H1 (cell line): ENCODE measurements around the gene ZNF407. TPM values are rescaled to one million over a fixed set of nuclear protein-coding genes. Genes with fewer than 3 reads are reported as not detected.

Experiments
- CTCF ChIA-PET: fragments of 300-600 bp; sonication (Branson Sonifier 250); formaldehyde crosslinking; loops from one replicate; lab custom pipeline; 2021; ENCODE audit not compliant: partially characterized antibody; lab: Charles Lee
- POLR2A ChIA-PET: fragments of 300-600 bp; sonication (Branson Sonifier 250); formaldehyde crosslinking; loops from one replicate; lab custom pipeline; 2021; ENCODE audit warnings: inconsistent platforms; ENCODE audit not compliant: partially characterized antibody; lab: Charles Lee
- DNase-seq, 2 experiments: peaks; one replicate each; pipeline versions ENCODE4 v3.0.0 to v3.0.0-alpha.2; 2010 to 2022; ENCODE audit warnings: low spot score in 2 of 2, low read depth in 1 of 2, mixed read lengths in 1 of 2
- FAIRE-seq: peaks from 2 replicates; lab custom pipeline; 2011; peaks lifted over from hg19 to GRCh38; lab: Jason Lieb, UNC
- H2AFZ ChIP-seq: 2 replicates; pipeline ENCODE4 v1.8.1; 2012; ENCODE audit warnings: low read length, inconsistent platforms
- H2AK5ac ChIP-seq: 2 replicates; pipeline ENCODE4 v1.6.1; 2013; ENCODE audit warnings: low read depth, low read length
- H2BK120ac ChIP-seq: replicated peaks from 2 replicates; pipeline ENCODE3; 2013; ENCODE audit warnings: low read depth, low read length, inconsistent platforms
- H2BK12ac ChIP-seq: 2 replicates; pipeline ENCODE4 v1.6.1; 2013; ENCODE audit warnings: low read depth, low read length
- H2BK15ac ChIP-seq: 2 replicates; pipeline ENCODE4 v1.6.1; 2013; ENCODE audit warnings: low read length
- H2BK20ac ChIP-seq: 2 replicates; pipeline ENCODE4 v1.6.1; 2013; ENCODE audit warnings: low read length
- H2BK5ac ChIP-seq: 2 replicates; pipeline ENCODE4 v1.6.1; 2013; ENCODE audit warnings: low read depth, low read length
- H3K14ac ChIP-seq: 2 replicates; pipeline ENCODE4 v1.6.1; 2013; ENCODE audit warnings: inconsistent platforms; ENCODE audit not compliant: insufficient read length
- H3K18ac ChIP-seq: 2 replicates; pipeline ENCODE4 v1.6.1; 2013; ENCODE audit warnings: low read length; ENCODE audit errors: extremely low read depth
- H3K23ac ChIP-seq: 2 replicates; pipeline ENCODE4 v1.6.1; 2013; ENCODE audit warnings: inconsistent platforms; ENCODE audit not compliant: insufficient read length
- H3K23me2 ChIP-seq: 2 replicates; pipeline ENCODE4 v1.6.1; 2013; ENCODE audit warnings: low read depth, low read length
- H3K27ac ChIP-seq: 2 replicates; pipeline ENCODE4 v1.6.1; 2011; ENCODE audit warnings: low read depth, low read length, inconsistent platforms
- H3K27me3 ChIP-seq, 4 experiments: replicated peaks in 1 of 4; 1 replicate in 1 of 4; 2 replicates in 3 of 4; pipeline versions ENCODE4 v1.6.1 to v1.8.1; 2011 to 2013; ENCODE audit warnings: low read length in 3 of 4, mild to moderate bottlenecking in 3 of 4, inconsistent platforms in 2 of 4, mixed read lengths in 2 of 4, moderate library complexity in 1 of 4; ENCODE audit not compliant: control insufficient read depth in 3 of 4, insufficient read depth in 3 of 4; ENCODE audit errors: extremely low read depth in 1 of 4
- H3K36me3 ChIP-seq, 4 experiments: 2 replicates each; pipeline versions ENCODE4 v1.6.1 to v1.8.1; 2011 to 2013; ENCODE audit warnings: mild to moderate bottlenecking in 4 of 4, low read length in 3 of 4, moderate library complexity in 2 of 4, control low read depth in 1 of 4, inconsistent platforms in 1 of 4; ENCODE audit not compliant: insufficient read depth in 4 of 4, control insufficient read depth in 2 of 4
- H3K4ac ChIP-seq: replicated peaks from 2 replicates; pipeline ENCODE3; 2013; ENCODE audit warnings: low read length, low read depth, mixed read lengths, inconsistent platforms; ENCODE audit not compliant: insufficient read length
- H3K4me1 ChIP-seq, 4 experiments: replicated peaks in 1 of 4; 1 replicate in 1 of 4; 2 replicates in 3 of 4; pipeline versions ENCODE4 v1.6.1 to v1.8.1; 2011 to 2013; ENCODE audit warnings: low read length in 3 of 4, inconsistent platforms in 2 of 4, mixed read lengths in 1 of 4; ENCODE audit not compliant: insufficient read depth in 4 of 4, control insufficient read depth in 3 of 4
- H3K4me2 ChIP-seq, 2 experiments: 2 replicates each; pipeline versions ENCODE4 v1.6.1 to v1.8.1; 2011 to 2013; ENCODE audit warnings: low read depth in 2 of 2, low read length in 2 of 2, control low read depth in 1 of 2, inconsistent platforms in 1 of 2, mild to moderate bottlenecking in 1 of 2; ENCODE audit not compliant: insufficient read depth in 1 of 2
- H3K4me3 ChIP-seq, 4 experiments: fragments of 200-600, 300-600 bp in 1 of 4; sonication (generic), shearing (Covaris generic), sonication (Bioruptor Twin) in 1 of 4; 2 replicates each; pipeline versions ENCODE4 v1.5.1 to v1.8.1; 2011 to 2016; ENCODE audit warnings: low read length in 4 of 4, low read depth in 3 of 4, control low read depth in 2 of 4, inconsistent platforms in 2 of 4, mild to moderate bottlenecking in 2 of 4, mixed read lengths in 1 of 4, moderate library complexity in 1 of 4; ENCODE audit not compliant: insufficient read depth in 2 of 4; ENCODE audit errors: extremely low read depth in 1 of 4
- H3K56ac ChIP-seq: replicated peaks from 2 replicates; pipeline ENCODE3; 2013; ENCODE audit warnings: low read depth, mild to moderate bottlenecking, mixed read lengths, low read length, inconsistent platforms; ENCODE audit not compliant: insufficient read length
- H3K79me1 ChIP-seq: 2 replicates; pipeline ENCODE4 v1.6.1; 2013; ENCODE audit warnings: low read depth, low read length, control low read depth
- H3K79me2 ChIP-seq, 2 experiments: 2 replicates each; pipeline versions ENCODE4 v1.6.1 to v1.8.1; 2012 to 2013; ENCODE audit warnings: low read length in 2 of 2, mild to moderate bottlenecking in 2 of 2, inconsistent platforms in 1 of 2; ENCODE audit not compliant: insufficient read depth in 2 of 2, control insufficient read depth in 1 of 2
- H3K9ac ChIP-seq, 4 experiments: replicated peaks in 1 of 4; 1 replicate in 1 of 4; 2 replicates in 3 of 4; pipeline versions ENCODE4 v1.6.1 to v1.8.1; 2011 to 2013; ENCODE audit warnings: low read depth in 3 of 4, low read length in 3 of 4, control low read depth in 2 of 4, mild to moderate bottlenecking in 2 of 4, moderate library complexity in 2 of 4, inconsistent platforms in 1 of 4; ENCODE audit errors: extremely low read depth in 1 of 4
- H3K9me3 ChIP-seq, 2 experiments: 2 replicates each; pipeline versions ENCODE4 v1.6.1 to v1.8.1; 2012 to 2013; ENCODE audit warnings: mild to moderate bottlenecking in 2 of 2, moderate library complexity in 2 of 2, control low read depth in 1 of 2, inconsistent platforms in 1 of 2, low read depth in 1 of 2, low read length in 1 of 2, mixed read lengths in 1 of 2; ENCODE audit not compliant: insufficient read depth in 2 of 2
- H4K20me1 ChIP-seq, 2 experiments: replicated peaks in 1 of 2; 2 replicates each; pipeline versions ENCODE3 to v1.8.1; 2011 to 2013; ENCODE audit warnings: inconsistent platforms in 2 of 2, low read length in 2 of 2, mild to moderate bottlenecking in 1 of 2; ENCODE audit not compliant: insufficient read depth in 2 of 2, control insufficient read depth in 1 of 2
- H4K5ac ChIP-seq: 2 replicates; pipeline ENCODE4 v1.6.1; 2013; ENCODE audit warnings: low read length, low read depth, mixed read lengths, inconsistent platforms; ENCODE audit not compliant: insufficient read length
- H4K8ac ChIP-seq: 2 replicates; pipeline ENCODE4 v1.8.0; 2013; ENCODE audit warnings: mild to moderate bottlenecking, moderate library complexity, low read length, inconsistent platforms; ENCODE audit not compliant: insufficient read depth; ENCODE audit errors: extremely low read depth
- H4K91ac ChIP-seq: replicated peaks from 2 replicates; pipeline ENCODE3; 2013; ENCODE audit warnings: low read length, mixed read lengths, inconsistent platforms; ENCODE audit not compliant: insufficient read length
- BRCA1 ChIP-seq: IDR thresholded peaks from 2 replicates; pipeline ENCODE4 v1.6.1; 2012; ENCODE audit warnings: low read depth, low read length, improper control_type of control experiment
- CBX5 ChIP-seq: fragments of 300-800, 300-1000 bp; sonication (generic); IDR thresholded peaks from 2 replicates; pipeline ENCODE4 v1.7.1; 2016; ENCODE audit warnings: antibody characterized with exemption, low read length, low read depth
- CHD2 ChIP-seq: IDR thresholded peaks from 2 replicates; pipeline ENCODE4 v1.6.1; 2012; ENCODE audit warnings: low read length, improper control_type of control experiment
- E2F6 ChIP-seq: IDR thresholded peaks from 2 replicates; pipeline ENCODE4 v1.6.1; 2012; ENCODE audit warnings: inconsistent platforms
- EGR1 ChIP-seq: IDR thresholded peaks from 2 replicates; pipeline ENCODE4 v1.6.1; 2011; ENCODE audit warnings: low read depth, low read length, borderline replicate concordance
- EZH2 ChIP-seq: fragments of 200-600 bp; sonication (generic); IDR thresholded peaks from 2 replicates; pipeline ENCODE4 v1.7.1; 2012; ENCODE audit warnings: low read depth, mild to moderate bottlenecking, moderate library complexity, low read length, inconsistent platforms; ENCODE audit not compliant: severe bottlenecking
- JUN ChIP-seq: IDR thresholded peaks from 2 replicates; pipeline ENCODE4 v1.6.1; 2011; ENCODE audit warnings: low read depth, mild to moderate bottlenecking, improper control_type of control experiment, low read length
- NANOG ChIP-seq: IDR thresholded peaks from 2 replicates; pipeline ENCODE4 v1.6.1; 2011; ENCODE audit warnings: low read length, low read depth, mild to moderate bottlenecking, inconsistent platforms; ENCODE audit not compliant: insufficient read depth, poor library complexity, severe bottlenecking
- PHF8 ChIP-seq: fragments of 200-600 bp; sonication (generic); conservative IDR thresholded peaks from 2 replicates; pipeline ENCODE4 v1.7.1; 2012; ENCODE audit warnings: low read depth, mild to moderate bottlenecking, inconsistent platforms, low read length, moderate library complexity
- RBBP5 ChIP-seq: IDR thresholded peaks from 2 replicates; pipeline ENCODE4 v1.7.1; 2012; ENCODE audit warnings: low read depth, mild to moderate bottlenecking, inconsistent platforms, low read length, moderate library complexity, borderline replicate concordance
- RXRA ChIP-seq: IDR thresholded peaks from 2 replicates; pipeline ENCODE4 v1.6.1; 2011; ENCODE audit warnings: low read depth, mild to moderate bottlenecking, low read length, moderate library complexity; ENCODE audit not compliant: insufficient read depth
- SRF ChIP-seq: IDR thresholded peaks from 2 replicates; pipeline ENCODE4 v1.6.1; 2011; ENCODE audit warnings: mild to moderate bottlenecking, low read depth, low read length, moderate library complexity
- TAF7 ChIP-seq: optimal IDR thresholded peaks from 2 replicates; pipeline ENCODE3; 2011; ENCODE audit warnings: low read depth, mild to moderate bottlenecking, inconsistent platforms, low read length, moderate library complexity, borderline replicate concordance
- TEAD4 ChIP-seq: IDR thresholded peaks from 2 replicates; pipeline ENCODE4 v1.6.1; 2012; ENCODE audit warnings: low read depth, low read length, inconsistent platforms, mixed read lengths
- YY1 ChIP-seq: IDR thresholded peaks from 2 replicates; pipeline ENCODE4 v1.6.1; 2011; ENCODE audit warnings: low read depth, mild to moderate bottlenecking, low read length
- WGBS, 2 experiments: shearing (Covaris generic) in 1 of 2; methylation state at CpG; one replicate each; pipeline versions ENCODE4 v1.1.6 to v1.1.7; 2013 to 2015; ENCODE audit warnings: low lambda C conversion rate in 2 of 2, mixed read lengths in 2 of 2, inconsistent platforms in 1 of 2, low coverage in 1 of 2, missing lambda C conversion rate in 1 of 2; ENCODE audit not compliant: insufficient replicate concordance in 2 of 2, insufficient coverage in 1 of 2, insufficient read length in 1 of 2; ENCODE audit errors: extremely low coverage in 1 of 2, missing lambda C conversion rate in 1 of 2; 5-methylcytosine and 5-hydroxymethylcytosine counted together
- polyA plus RNA-seq, 7 experiments: library from polyadenylated mRNA; depleted of rRNA in 3 of 7; stranded (reverse) in 5 of 7; unstranded in 2 of 7; fragments of >200 nt in 5 of 7; fragments of 200-250 nt in 2 of 7; gene quantifications; 1 replicate in 5 of 7; 2 replicates in 1 of 7; 4 replicates in 1 of 7; pipeline versions ENCODE4 v1.2.1 to v1.2.3, GENCODE V29; 2011 to 2013; ENCODE audit warnings: missing spikeins in 2 of 7, mixed read lengths in 2 of 7
- total RNA-seq: library from RNA; stranded (reverse); fragmentation: NEBNext Ultra II Directional; extraction: Animal tissue kit (Norgen Biotek cat#: 25700); gene quantifications from 2 replicates; pipeline ENCODE4 v1.2.1, GENCODE V29; 2021

ZNF407 gene
- total and polyA plus RNA-seq, 2 of the 8 experiments (the other 6 are each of a cell fraction or from before 2014, with no cell fraction given) = 1.5 to 6.8 TPM

GRCh38 chr18:75049455-75049789, 451.8 kb downstream of the ZNF407 start:
- no peak overlapping the region for H3K4me3 ChIP-seq
- no peaks in the 10 kb centered on the region for H3K79me2 ChIP-seq
- no peak overlapping the region for H2BK20ac ChIP-seq
- no peaks in the 10 kb centered on the region for H3K27me3 ChIP-seq
- FAIRE-seq = no peak
- WGBS, 2 experiments = 94% methylated on average over 4 of the region's 4 CpGs; no CpG with 5 or more reads in 1 of the 2 experiments
- no peak overlapping the region for H3K4me2 ChIP-seq
- H3K9me3 ChIP-seq = no peaks in the 10 kb centered on the region
- no peak overlapping the region for H3K14ac ChIP-seq
- no peaks in the 10 kb centered on the region for H4K20me1 ChIP-seq
- no peaks in the 10 kb centered on the region for H3K23me2 ChIP-seq
- H3K23ac ChIP-seq = no peak overlapping the region
- H3K79me1 ChIP-seq = no peaks in the 10 kb centered on the region; the same call in 1 of the 2 replicates
- H2BK120ac ChIP-seq = no peak overlapping the region
- H4K91ac ChIP-seq = no peak overlapping the region
- no peak overlapping the region for H3K9ac ChIP-seq
- H3K36me3 ChIP-seq = no peaks in the 10 kb centered on the region
- no peak overlapping the region for H4K8ac ChIP-seq
- H3K27ac ChIP-seq = no peak overlapping the region
- H2BK12ac ChIP-seq = no peak overlapping the region
- H2BK15ac ChIP-seq = no peak overlapping the region
- H3K56ac ChIP-seq = no peak overlapping the region
- no peak for DNase-seq
- H3K4me1 ChIP-seq = no peaks in the 10 kb centered on the region
- H2AK5ac ChIP-seq = no peak overlapping the region
- H3K18ac ChIP-seq = no peak overlapping the region
- ChIA-PET POLR2A (no interaction called here), CTCF (interaction anchor here (0.5 to 6.6 kb wide), 2 partner anchors 9 to 391 kb away, joined by 3 to 35 read pairs; no protein-coding TSS in a partner anchor)
- no peak overlapping the region for H3K4ac ChIP-seq
- no peak overlapping the region for H2AFZ ChIP-seq
- H4K5ac ChIP-seq = no peak overlapping the region
- no peak overlapping the region for H2BK5ac ChIP-seq
- no peak for TF ChIP-seq SRF
- TF ChIP-seq BRCA1 = no peak
- TF ChIP-seq E2F6 = no peak
- TF ChIP-seq RBBP5 = no peak
- TF ChIP-seq CHD2 = no peak
- no peak for TF ChIP-seq CBX5
- no peak for TF ChIP-seq EZH2
- no peak for TF ChIP-seq PHF8
- TF ChIP-seq RXRA = no peak
- no peak for TF ChIP-seq YY1
- no peak for TF ChIP-seq NANOG
- TF ChIP-seq TAF7 = no peak
- TF ChIP-seq JUN = no peak
- TF ChIP-seq TEAD4 = no peak
- no peak for TF ChIP-seq EGR1
